HG02938 (cell line): ENCODE results near the gene AVPR1B.
"Not testable (repeated sequence)": the region's sequence is repeated elsewhere in the genome, so short reads cannot be mapped to it uniquely, and the experiment has no call there.

Source experiments
- ATAC-seq: cut with Tn5 transposase; IDR thresholded peaks from one replicate; pipeline ENCODE4 v1.9.1; 2021; ENCODE audit warnings: mild to moderate bottlenecking, moderate library complexity; ENCODE audit not compliant: unreplicated experiment

The AVPR1B gene

DNA sequence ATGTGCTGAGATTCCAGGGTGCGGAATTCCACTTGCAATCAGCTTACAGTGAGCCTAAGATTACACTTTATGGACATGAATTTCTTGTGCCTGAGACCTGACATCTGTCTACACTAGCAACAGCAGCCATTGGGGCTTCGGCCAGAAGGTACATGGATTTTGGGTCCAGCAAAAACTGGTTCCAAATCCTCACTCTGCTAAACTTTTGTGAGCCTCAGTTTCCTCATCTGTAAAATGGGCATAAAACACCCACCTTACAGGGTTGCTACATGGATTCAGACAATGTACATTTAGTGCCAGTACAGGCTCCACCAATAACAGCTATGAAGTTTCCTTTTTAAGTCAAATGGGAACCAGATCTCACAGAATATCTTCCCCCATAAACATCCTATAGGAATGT, 33.4 kb downstream of the AVPR1B start:
- ATAC-seq = no peak

- ATAC-seq = no peak
Measured at GRCh38 chr1:206082831-206083695, 34.1 kb downstream of the AVPR1B start.

GRCh38 chr1:206081856-206082255, 35.3 kb downstream of the AVPR1B start:
- no peak for ATAC-seq

- no peak for ATAC-seq
Measured at GRCh38 chr1:206080026-206080820, 37.0 kb downstream of the AVPR1B start.

- no peak for ATAC-seq
Measured at GRCh38 chr1:206079135-206079534, 38.1 kb downstream of the AVPR1B start.

DNA sequence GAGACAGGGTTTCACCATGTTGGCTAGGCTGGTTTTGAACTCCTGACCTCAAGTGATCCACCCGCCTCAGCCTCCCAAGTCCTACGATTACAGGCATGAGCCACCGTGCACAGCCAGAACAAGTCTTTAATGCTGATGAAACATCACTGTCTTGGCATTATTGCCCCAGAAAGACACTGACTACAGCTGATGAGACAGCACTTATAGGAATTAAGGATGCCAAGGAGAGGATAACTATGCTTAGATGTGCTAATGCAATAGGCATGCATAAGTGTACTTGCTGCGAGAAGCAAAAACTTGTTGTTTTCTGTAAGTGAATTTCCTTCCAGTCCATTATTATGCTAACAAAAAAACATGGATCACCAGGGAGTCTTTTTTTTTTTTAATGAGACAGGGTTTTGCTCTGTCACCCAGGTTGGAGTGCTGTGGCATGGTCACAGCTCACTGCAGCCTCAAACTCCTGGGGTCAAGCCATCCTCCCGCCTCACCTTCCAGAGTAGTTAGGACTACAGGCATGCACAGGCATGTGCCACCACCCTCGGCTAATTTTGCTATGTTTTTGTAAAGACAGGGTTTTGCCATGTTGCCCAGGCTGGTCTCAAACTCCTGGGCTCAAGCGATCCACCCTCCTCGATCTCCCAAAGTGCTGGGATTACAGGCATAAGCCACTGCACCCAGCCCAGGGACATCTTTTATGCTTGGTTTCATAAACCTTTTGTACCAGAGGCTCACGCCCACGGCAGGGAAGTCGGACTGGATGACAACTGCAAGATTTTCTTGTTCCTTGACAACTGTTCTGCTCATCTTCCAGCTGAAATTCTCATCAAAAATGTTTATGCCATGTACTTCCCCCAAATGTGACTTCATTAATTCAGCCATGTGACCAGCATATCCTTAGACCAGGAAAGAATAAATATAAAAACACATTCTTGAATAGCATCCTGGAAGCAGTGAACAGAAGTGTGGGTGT, 41.1 kb downstream of the AVPR1B start:
- no peak for ATAC-seq

GRCh38 chr1:206074839-206075238, 42.3 kb downstream of the AVPR1B start:
- no peak for ATAC-seq

DNA sequence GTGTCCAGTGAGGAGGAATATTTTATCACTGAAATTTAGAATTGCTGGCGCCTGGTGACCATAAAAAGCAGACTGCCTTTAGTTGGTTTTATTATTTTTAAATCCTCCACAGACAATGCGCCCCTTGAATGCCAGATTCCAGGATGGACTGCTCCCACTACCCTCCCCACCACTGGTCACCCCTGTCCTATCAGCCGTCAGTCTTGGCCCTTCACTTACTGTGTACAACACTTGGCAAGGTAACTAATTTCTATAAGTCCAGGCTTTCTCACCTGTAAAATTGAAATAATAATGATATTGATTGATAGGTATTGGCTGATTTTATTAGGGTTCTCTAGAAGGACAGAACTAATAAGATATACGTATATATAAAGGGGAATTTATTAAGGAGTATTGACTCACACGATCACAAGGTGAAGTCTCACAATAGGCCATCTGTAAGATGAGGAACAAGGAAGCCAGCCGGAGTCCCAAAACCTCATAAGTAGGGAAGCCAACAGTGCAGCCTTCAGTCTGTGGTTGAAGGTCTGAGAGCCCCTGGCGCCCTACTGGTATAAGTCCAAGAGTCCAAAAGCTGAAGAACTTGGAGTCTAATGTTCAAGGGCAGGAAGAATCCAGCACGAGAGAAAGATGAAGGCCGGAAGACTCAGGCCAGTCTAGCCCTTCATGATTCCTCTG, 46.4 kb downstream of the AVPR1B start:
- ATAC-seq = no peak

DNA sequence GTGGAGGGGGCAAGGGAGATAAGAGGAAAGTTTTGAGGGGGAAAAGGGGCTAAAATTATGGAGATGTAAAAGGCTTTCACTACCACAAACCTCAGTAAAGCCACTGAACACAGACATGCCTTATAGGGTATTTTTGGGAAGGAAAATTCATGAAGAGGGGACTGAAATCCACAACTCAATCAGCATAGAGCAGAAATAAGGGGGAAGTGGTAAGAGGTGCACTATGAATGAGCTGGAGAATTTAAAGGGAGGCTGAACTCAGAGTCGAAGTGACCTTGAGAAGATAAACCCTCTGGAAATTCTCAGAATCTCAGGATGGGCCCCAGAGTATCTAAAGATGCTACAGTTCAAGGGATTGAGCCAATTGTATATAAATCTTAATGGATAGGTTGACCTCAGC, 48.9 kb downstream of the AVPR1B start:
- no peak for ATAC-seq

GRCh38 chr1:206067486-206068227, 49.5 kb downstream of the AVPR1B start:
- ATAC-seq = no peak

- ATAC-seq = peak; percentile 87
Measured at GRCh38 chr1:206066479-206067171, 50.6 kb downstream of the AVPR1B start.

DNA sequence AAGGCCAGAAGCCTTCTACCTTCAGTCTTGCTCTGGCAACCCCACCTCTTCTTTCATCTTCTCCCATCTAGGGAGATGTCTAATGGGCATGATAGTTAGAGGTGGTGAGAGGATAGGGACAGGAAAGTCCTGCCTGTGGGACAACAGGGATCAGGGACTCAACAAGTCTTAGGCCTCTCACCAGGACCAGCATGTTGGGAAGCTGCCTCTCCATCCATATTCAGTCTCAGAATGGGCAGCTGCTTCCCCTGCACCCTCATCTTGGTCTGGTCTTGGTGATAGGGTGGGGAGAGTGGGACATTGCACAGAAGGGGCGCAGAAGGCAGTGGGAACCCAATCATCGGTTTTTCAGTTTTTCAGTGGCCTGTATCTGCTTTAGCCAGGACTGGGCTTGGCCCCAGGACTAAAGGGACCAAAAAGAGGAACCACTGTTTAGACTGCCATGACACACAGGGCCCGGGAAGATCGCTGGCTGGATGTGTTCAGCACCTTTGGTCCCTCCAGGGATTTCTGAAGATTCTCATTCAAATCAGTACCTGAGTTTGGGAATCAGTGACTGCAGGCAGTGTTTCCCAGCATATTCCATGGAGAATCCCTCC, 51.5 kb downstream of the AVPR1B start:
- ATAC-seq = no peak

- ATAC-seq = not testable (repeated sequence)
Measured at GRCh38 chr1:206064501-206064900, 52.7 kb downstream of the AVPR1B start.

DNA sequence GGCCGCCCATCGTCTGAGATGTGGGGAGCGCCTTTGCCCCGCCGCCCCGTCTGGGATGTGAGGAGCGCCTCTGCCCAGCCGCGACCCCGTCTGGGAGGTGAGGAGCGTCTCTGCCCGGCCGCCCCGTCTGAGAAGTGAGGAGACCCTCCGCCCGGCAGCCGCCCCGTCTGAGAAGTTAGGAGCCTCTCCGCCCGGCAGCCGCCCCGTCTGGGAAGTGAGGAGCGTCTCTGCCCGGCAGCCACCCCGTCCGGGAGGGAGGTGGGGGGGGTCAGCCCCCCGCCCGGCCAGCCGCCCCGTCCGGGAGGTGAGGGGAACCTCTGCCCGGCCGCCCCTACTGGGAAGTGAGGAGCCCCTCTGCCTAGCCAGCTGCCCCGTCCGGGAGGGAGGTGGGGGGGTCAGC, 53.2 kb downstream of the AVPR1B start:
- not testable (repeated sequence) for ATAC-seq

- no peak for ATAC-seq
Measured at GRCh38 chr1:206062464-206062863, 54.7 kb downstream of the AVPR1B start.

- no peak for ATAC-seq
Measured at GRCh38 chr1:206060844-206061243, 56.3 kb downstream of the AVPR1B start.
